BLaER1 (cell line): ENCODE results near the gene MYH8.
A peak's percentile ranks its signal among the peaks of the same experiment; 100 is the strongest.

Source experiments
- H3K27ac ChIP-seq: shearing (Covaris generic); formaldehyde crosslinking; 2 replicates; pipeline ENCODE4 v1.8.1; 2022
- H3K27me3 ChIP-seq: shearing (Covaris generic); formaldehyde crosslinking; 2 replicates; pipeline ENCODE4 v1.8.1; 2022
- H3K36me3 ChIP-seq: shearing (Covaris generic); formaldehyde crosslinking; 2 replicates; pipeline ENCODE4 v1.8.1; 2022
- H3K4me1 ChIP-seq: shearing (Covaris generic); formaldehyde crosslinking; 2 replicates; pipeline ENCODE4 v1.8.1; 2022
- H3K4me2 ChIP-seq: shearing (Covaris generic); formaldehyde crosslinking; 2 replicates; pipeline ENCODE4 v1.8.1; 2022
- H3K4me3 ChIP-seq: shearing (Covaris generic); formaldehyde crosslinking; 2 replicates; pipeline ENCODE4 v1.8.1; 2022
- H3K9ac ChIP-seq: shearing (Covaris generic); formaldehyde crosslinking; 2 replicates; pipeline ENCODE4 v1.8.1; 2022
- H3K9me3 ChIP-seq: shearing (Covaris generic); formaldehyde crosslinking; 2 replicates; pipeline ENCODE4 v1.8.1; 2022
- H4K20me1 ChIP-seq: shearing (Covaris generic); formaldehyde crosslinking; 2 replicates; pipeline ENCODE4 v1.8.1; 2022
- Cebpa-rat ChIP-seq: shearing (Covaris generic); IDR thresholded peaks from 2 replicates; pipeline ENCODE4 v1.8.1; 2022

MYH8 gene

DNA sequence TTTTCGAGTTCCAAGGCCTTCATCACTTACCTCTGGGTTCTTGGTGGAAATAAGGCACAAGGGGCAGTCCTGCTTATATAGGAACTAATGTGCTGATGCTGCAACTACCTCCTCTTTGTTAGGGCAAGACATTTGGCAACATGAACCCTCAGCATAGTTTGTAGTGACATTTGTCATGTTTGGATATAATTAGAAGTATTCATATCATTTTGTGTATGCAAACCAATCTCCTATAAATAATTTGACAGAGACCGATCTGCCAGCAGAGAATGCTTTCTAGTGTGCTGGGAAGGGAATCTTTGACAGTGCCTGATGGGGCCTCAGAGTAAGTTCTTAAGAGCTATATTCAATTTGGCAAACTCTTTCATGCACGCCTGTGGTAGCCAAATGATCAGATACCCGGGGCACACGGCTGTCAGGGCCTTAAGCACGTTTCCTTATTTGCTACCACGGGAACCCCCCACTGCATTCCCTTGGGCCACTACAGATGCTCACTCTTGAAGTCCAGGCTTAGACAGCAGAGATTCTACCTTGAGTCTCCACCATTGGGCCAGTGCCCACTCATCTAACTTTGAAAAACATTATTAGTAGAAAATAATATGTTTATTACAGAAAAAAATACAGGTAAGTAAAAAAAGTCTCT lies at the start of gene MYH8:
TSS of gene MYH8 (minus strand) at position 51 of the 643 bp plus-strand sequence. CDS start 1,723 bp downstream, outside the sequence.
- no peak within 1 kb of the TSS for H3K27ac ChIP-seq
- no peak within 1 kb of the TSS for H3K4me3 ChIP-seq
- no peak within 1 kb of the TSS; the same call in 1 of the 2 replicates for H3K4me2 ChIP-seq
- no peaks in the 10 kb centered on the region for H3K27me3 ChIP-seq
- no peak within 1 kb of the TSS for H3K9ac ChIP-seq
- H3K9me3 ChIP-seq = no peaks in the 10 kb centered on the region
- H4K20me1 ChIP-seq = no peaks in the 10 kb centered on the region
- TF ChIP-seq Cebpa-rat = no peak
- no peaks in the 10 kb centered on the region for H3K4me1 ChIP-seq
- no peaks in the 10 kb centered on the region for H3K36me3 ChIP-seq

DNA sequence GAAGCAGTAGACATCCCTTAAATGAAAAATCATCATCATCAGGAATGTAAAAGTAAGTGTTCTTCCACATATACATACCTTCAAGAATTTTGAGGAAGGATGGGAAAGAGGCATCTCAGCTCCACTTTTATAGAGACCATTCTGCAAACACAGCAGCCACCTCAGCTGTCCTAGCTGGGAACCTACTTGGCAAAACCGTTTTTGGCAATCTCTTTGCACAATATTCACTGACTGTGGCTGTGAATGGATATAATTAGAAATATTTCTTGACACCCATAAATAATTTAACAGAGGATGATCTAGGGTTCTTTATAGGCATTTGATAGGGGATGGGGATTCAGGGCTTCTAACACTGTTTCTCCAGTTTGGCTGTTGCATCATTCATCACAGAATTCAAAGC lies 47.7 kb upstream of the MYH8 start, which contains the start of gene MYH4:
TSS of gene MYH4 (minus strand) at position 101 of the 400 bp plus-strand sequence. CDS start 2,814 bp downstream, outside the sequence.
- no peaks in the 10 kb centered on the region for H4K20me1 ChIP-seq
- no peak for TF ChIP-seq Cebpa-rat

DNA sequence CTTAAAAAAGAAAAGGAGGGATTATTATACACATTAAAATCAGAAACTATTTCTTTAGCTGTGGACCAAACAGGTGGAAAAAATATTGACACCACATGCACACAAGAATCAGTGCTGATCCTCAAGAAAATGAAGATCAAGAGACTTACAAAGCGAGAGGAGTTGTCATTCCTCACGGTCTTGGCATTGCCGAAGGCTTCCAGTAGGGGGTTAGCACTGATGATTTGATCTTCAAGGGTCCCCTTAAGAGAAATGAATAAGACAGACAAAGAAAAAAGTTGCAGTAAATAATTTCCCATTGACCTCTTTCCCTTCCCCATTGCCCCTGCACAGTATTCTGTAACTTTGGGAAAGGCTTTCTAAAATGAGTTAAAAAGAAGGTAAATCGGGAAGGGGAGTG lies 41.7 kb upstream of the MYH8 start:
- TF ChIP-seq Cebpa-rat = no peak
- Histone ChIP-seq H3K9ac (no peak overlapping the region), H3K4me2 (no peak overlapping the region), H3K27me3 (no peaks in the 10 kb centered on the region), H3K27ac (no peak overlapping the region), H4K20me1 (no peaks in the 10 kb centered on the region), H3K9me3 (peaks cover 6% of the 10 kb centered on the region; the same call in 1 of the 2 replicates), H3K4me3 (no peak overlapping the region), H3K4me1 (no peaks in the 10 kb centered on the region), H3K36me3 (no peaks in the 10 kb centered on the region)

More for the DNA sequence above, 47.7 kb upstream of the MYH8 start, which contains the start of gene MYH4:
- Histone ChIP-seq H3K27me3 (no peaks in the 10 kb centered on the region), H3K9ac (no peak within 1 kb of the TSS), H3K4me2 (no peak within 1 kb of the TSS), H3K9me3 (no peaks in the 10 kb centered on the region), H3K4me3 (no peak within 1 kb of the TSS), H3K36me3 (no peaks in the 10 kb centered on the region), H3K4me1 (no peaks in the 10 kb centered on the region), H3K27ac (no peak within 1 kb of the TSS)

DNA sequence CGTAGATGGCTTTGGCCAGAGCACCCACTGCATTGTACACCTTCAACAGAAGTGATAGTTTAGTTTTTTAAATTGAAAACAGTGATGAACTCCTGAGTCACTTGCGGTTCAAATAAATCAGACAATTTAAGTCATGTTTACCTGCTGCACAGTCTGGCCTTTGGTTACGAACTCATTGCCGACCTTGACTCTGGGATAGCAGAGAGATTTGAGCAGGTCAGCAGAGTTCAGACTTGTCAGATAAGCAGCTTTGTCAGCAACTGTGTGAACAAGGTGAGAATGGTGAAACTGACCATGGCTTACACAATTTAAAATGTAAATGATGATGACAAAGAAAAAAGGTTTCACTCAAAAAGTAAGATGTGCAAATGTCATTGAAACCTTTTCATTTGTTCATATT lies 38.3 kb upstream of the MYH8 start:
- Histone ChIP-seq H3K4me1 (no peaks in the 10 kb centered on the region), H3K36me3 (no peaks in the 10 kb centered on the region), H3K9ac (no peak overlapping the region), H3K27ac (no peak overlapping the region), H3K4me3 (no peak overlapping the region), H3K27me3 (no peaks in the 10 kb centered on the region), H3K4me2 (no peak overlapping the region), H4K20me1 (no peaks in the 10 kb centered on the region), H3K9me3 (peaks cover 6% of the 10 kb centered on the region; the same call in 1 of the 2 replicates)
- TF ChIP-seq Cebpa-rat = no peak

DNA sequence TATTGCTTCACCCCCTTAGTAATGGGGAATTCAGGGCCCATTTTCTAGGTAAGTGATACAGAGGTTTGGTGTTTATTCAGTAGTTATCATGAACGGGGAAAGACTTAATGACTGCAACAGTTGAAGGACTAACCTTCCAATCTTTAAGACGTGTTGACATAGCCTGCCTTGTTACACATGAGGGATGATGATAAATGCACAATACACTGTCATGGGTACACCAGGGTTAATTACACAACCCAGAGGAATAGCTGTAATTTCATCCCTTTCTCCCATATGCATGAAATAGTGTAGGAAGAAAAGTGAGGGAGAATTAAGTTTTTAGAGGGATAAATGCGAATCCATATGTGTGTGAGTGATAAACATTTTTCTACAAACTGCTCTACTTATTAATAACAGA lies 37.0 kb upstream of the MYH8 start:
- H3K9ac ChIP-seq = no peak overlapping the region
- H4K20me1 ChIP-seq = no peaks in the 10 kb centered on the region
- no peaks in the 10 kb centered on the region for H3K36me3 ChIP-seq
- H3K9me3 ChIP-seq = no peaks in the 10 kb centered on the region
- TF ChIP-seq Cebpa-rat = no peak
- H3K4me1 ChIP-seq = no peaks in the 10 kb centered on the region
- no peaks in the 10 kb centered on the region for H3K27me3 ChIP-seq
- H3K4me3 ChIP-seq = no peak overlapping the region
- H3K27ac ChIP-seq = no peak overlapping the region
- H3K4me2 ChIP-seq = no peak overlapping the region

DNA sequence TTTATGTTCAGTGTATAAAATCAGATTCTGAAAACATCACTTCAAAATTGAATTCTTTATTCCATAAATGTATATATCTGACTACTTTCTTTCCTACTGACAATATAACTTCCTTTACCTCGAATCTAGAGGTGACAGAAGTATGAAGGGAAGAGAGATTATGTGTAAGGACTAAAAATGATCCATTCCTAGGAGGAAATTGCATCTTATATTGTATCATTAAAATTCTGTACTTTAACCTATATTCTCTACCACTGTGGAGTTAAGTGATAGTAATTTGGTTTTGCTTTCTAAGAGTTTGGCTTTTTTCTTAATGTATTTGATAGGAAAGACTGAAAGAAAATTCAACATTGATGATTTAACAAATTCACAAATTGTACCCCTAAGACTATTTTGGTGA lies 36.2 kb upstream of the MYH8 start:
- TF ChIP-seq Cebpa-rat = no peak
- Histone ChIP-seq H3K4me2 (no peak overlapping the region), H3K4me3 (no peak overlapping the region), H4K20me1 (no peaks in the 10 kb centered on the region), H3K4me1 (no peaks in the 10 kb centered on the region), H3K9ac (no peak overlapping the region), H3K36me3 (no peaks in the 10 kb centered on the region), H3K27me3 (no peaks in the 10 kb centered on the region), H3K27ac (no peak overlapping the region), H3K9me3 (no peaks in the 10 kb centered on the region)

DNA sequence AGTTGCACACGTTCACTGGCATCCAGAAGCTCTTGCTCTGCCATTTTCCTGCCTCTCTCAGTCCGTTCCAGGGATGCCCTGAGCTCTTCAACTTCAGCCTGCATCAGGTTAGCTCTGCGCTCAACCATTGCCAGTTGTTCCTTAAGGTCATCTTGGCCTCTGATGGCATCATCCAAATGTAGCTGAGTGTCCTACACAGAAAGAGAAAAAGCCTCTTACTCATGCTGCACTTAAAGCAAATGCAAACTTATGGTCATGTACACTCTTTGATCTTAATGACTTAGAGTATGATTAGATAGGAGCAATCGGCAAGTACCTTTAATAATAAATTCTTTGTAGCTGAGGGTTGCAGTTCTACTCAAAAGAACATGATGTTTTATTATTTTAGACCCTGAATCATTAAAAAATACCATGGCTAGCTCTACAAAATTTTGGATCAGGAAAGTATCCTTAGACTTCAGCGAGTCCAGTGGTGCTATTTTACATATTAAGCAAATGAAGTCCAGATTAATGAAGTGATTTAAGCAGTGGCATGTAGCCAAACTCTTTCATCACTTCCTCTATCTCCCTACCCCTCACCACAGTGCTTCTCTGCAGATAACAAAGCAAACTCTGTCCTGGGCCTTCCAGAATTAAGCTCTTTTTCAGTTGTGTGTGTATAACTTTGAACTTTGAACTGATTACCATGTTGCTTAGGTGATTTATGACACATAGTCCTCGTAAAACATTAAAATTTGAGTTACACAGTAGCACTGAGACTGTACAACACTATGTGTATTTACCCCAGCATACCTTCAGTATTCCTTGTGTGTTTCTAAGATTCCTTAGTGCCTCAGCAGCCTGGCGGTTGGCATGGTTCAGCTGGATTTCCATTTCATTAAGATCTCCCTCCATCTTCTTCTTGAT lies 25.5 kb upstream of the MYH8 start:
- no peak for TF ChIP-seq Cebpa-rat
- Histone ChIP-seq H3K4me2 (no peak overlapping the region), H3K4me1 (no peaks in the 10 kb centered on the region), H3K9me3 (no peaks in the 10 kb centered on the region), H3K36me3 (no peaks in the 10 kb centered on the region), H3K27ac (no peak overlapping the region), H3K4me3 (no peak overlapping the region), H4K20me1 (no peaks in the 10 kb centered on the region), H3K9ac (no peak overlapping the region), H3K27me3 (no peaks in the 10 kb centered on the region)

DNA sequence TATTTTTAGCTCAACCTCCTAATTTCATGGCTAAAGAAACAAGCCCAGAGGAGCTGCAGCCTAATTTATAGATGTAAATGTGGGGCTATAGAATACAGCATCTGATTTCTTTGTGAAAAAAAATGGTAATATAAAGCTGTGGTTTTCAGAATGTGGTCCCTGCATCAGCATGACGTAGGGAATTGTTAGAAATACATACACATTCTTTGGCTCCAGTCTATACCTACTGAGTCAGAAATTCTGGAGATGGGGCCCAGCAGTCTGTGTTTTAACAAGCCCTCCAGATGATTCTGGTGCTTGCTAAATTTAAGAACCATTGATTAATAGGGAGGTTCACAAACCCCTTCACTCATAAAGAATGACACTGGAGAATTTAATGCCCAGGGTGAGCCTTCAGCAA lies 18.1 kb upstream of the MYH8 start:
- H3K9ac ChIP-seq = no peak overlapping the region
- no peak overlapping the region for H3K4me2 ChIP-seq
- no peaks in the 10 kb centered on the region for H4K20me1 ChIP-seq
- H3K9me3 ChIP-seq = peaks cover 11% of the 10 kb centered on the region
- H3K27me3 ChIP-seq = no peaks in the 10 kb centered on the region
- H3K36me3 ChIP-seq = no peaks in the 10 kb centered on the region
- no peak overlapping the region for H3K27ac ChIP-seq
- H3K4me1 ChIP-seq = peaks cover 11% of the 10 kb centered on the region
- H3K4me3 ChIP-seq = no peak overlapping the region
- no peak for TF ChIP-seq Cebpa-rat

DNA sequence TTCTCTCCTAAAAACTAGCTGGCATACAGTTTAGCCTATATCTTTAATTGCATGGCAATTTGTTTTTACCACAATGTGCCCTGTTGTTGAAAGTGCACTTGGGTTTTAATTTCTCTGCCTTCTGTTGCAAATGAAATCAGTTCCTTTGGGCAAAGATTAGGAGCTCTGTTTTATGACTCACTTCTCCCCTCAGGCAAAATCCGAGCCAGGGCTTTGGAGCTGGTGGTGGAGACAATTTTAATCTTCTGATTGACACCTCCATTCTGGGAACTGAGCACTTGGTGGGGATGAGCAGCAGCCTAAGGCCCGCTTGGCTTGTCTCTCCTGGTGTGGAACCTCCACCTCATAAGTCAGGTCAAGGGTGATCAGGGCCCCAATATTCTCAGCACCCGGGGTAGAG lies 13.3 kb upstream of the MYH8 start:
- TF ChIP-seq Cebpa-rat = no peak
- no peak overlapping the region for H3K9ac ChIP-seq
- no peaks in the 10 kb centered on the region for H4K20me1 ChIP-seq
- peaks cover 15% of the 10 kb centered on the region for H3K4me1 ChIP-seq
- no peak overlapping the region for H3K4me3 ChIP-seq
- peaks cover 11% of the 10 kb centered on the region for H3K9me3 ChIP-seq
- no peaks in the 10 kb centered on the region for H3K27me3 ChIP-seq
- H3K27ac ChIP-seq = no peak overlapping the region; the same call in 1 of the 2 replicates
- peak overlapping the region; percentile 53 for H3K4me2 ChIP-seq
- H3K36me3 ChIP-seq = no peaks in the 10 kb centered on the region
